ENCODE data around the gene FAM181B. TPM values are rescaled to one million over a fixed set of nuclear protein-coding genes. Genes with fewer than 3 reads are reported as not detected.
A peak's percentile ranks its signal among the peaks of the same experiment; 100 is the strongest.

FAM181B gene
- total and polyA plus RNA-seq, 8 donors: 0.46 to 0.67 (median 0.50) TPM

- no peak for ATAC-seq
- no peak for DNase-seq
- TF ChIP-seq CTCF (IDR thresholded peaks at IDR 0.05): no peak
- Histone ChIP-seq H3K27ac (no peak overlapping the region), H3K9me3 (no peaks in the 10 kb centered on the region), H3K36me3 (no peaks in the 10 kb centered on the region), H3K4me3 (no peak overlapping the region), H3K27me3 (no peaks in the 10 kb centered on the region), H3K4me1 (no peaks in the 10 kb centered on the region)
- WGBS, 2 donors: 54 to 57% methylated on average over 4 of the region's 4 CpGs
- intact Hi-C loops (cut with DNase I): no loop called here
- FAIRE-seq: no peak
Measured at GRCh38 chr11:82738091-82738490, 4.4 kb upstream of the FAM181B start.

GRCh38 chr11:82734120-82734479, 436 bp upstream of the FAM181B start:
- FAIRE-seq (no peak), DNase-seq (no peak), ATAC-seq (no peak)
- Histone ChIP-seq H3K36me3 (no peaks in the 10 kb centered on the region), H3K9me3 (no peaks in the 10 kb centered on the region), H3K27me3 (no peaks in the 10 kb centered on the region), H3K27ac (no peak overlapping the region), H3K4me1 (peaks cover 0 to 3% (median 0%) of the 10 kb centered on the region in 3 donors), H3K4me3 (peak overlapping the region in 2 of 4 donors; percentile 62 to 70)
- WGBS, 2 donors: 58 to 60% methylated on average over 9 of the region's 9 CpGs
- intact Hi-C loops (cut with DNase I): no loop called here
- TF ChIP-seq CTCF (IDR thresholded peaks at IDR 0.05): no peak

GRCh38 chr11:82732734-82733443, 775 bp downstream of the FAM181B start:
- no peak for FAIRE-seq
- DNase-seq: peak; percentile 15 to 80 (median 44)
- H3K36me3 ChIP-seq: no peaks in the 10 kb centered on the region
- intact Hi-C loops (cut with DNase I): no loop called here
- H3K27ac ChIP-seq: peak overlapping the region in 1 of 4 donors; percentile 44
- H3K4me3 ChIP-seq: peak overlapping the region; percentile 53 to 70 (median 60)
- 1% methylated on average over 53 to 93 of the region's 93 CpGs for WGBS, 2 donors
- peak; percentile 62 to 71 (median 68) for ATAC-seq
- TF ChIP-seq CTCF (IDR thresholded peaks at IDR 0.05): no peak
- no peaks in the 10 kb centered on the region for H3K9me3 ChIP-seq
- no peaks in the 10 kb centered on the region for H3K27me3 ChIP-seq
- peaks cover 0 to 3% (median 0%) of the 10 kb centered on the region in 3 donors for H3K4me1 ChIP-seq

GRCh38 chr11:82732348-82732733, 1.3 kb downstream of the FAM181B start:
- Histone ChIP-seq H3K4me3 (peak overlapping the region; percentile 53 to 70 (median 60)), H3K27me3 (no peaks in the 10 kb centered on the region), H3K9me3 (no peaks in the 10 kb centered on the region), H3K27ac (no peak overlapping the region), H3K36me3 (no peaks in the 10 kb centered on the region), H3K4me1 (peaks cover 0 to 3% (median 0%) of the 10 kb centered on the region in 3 donors)
- FAIRE-seq (no peak), DNase-seq (no peak), ATAC-seq (no peak)
- intact Hi-C loops (cut with DNase I): no loop called here
- no peak for TF ChIP-seq CTCF (IDR thresholded peaks at IDR 0.05)
- 20 to 24% methylated on average over 37 of the region's 37 CpGs for WGBS, 2 donors

- ATAC-seq (no peak), DNase-seq (no peak), FAIRE-seq (no peak)
- intact Hi-C loops (cut with DNase I): no loop called here
- Histone ChIP-seq H3K27me3 (no peaks in the 10 kb centered on the region), H3K4me3 (no peak overlapping the region), H3K4me1 (peaks cover 0 to 3% (median 0%) of the 10 kb centered on the region in 3 donors), H3K27ac (no peak overlapping the region), H3K9me3 (no peaks in the 10 kb centered on the region), H3K36me3 (no peaks in the 10 kb centered on the region)
- no peak for TF ChIP-seq CTCF (IDR thresholded peaks at IDR 0.05)
- WGBS, 2 donors: 68 to 74% methylated on average over 11 of the region's 11 CpGs
Measured at GRCh38 chr11:82731691-82732277, 1.9 kb downstream of the FAM181B start.

All from pancreas (tissue), 10 donors.